Measurements from ENCODE around the gene TPM1.

DNA sequence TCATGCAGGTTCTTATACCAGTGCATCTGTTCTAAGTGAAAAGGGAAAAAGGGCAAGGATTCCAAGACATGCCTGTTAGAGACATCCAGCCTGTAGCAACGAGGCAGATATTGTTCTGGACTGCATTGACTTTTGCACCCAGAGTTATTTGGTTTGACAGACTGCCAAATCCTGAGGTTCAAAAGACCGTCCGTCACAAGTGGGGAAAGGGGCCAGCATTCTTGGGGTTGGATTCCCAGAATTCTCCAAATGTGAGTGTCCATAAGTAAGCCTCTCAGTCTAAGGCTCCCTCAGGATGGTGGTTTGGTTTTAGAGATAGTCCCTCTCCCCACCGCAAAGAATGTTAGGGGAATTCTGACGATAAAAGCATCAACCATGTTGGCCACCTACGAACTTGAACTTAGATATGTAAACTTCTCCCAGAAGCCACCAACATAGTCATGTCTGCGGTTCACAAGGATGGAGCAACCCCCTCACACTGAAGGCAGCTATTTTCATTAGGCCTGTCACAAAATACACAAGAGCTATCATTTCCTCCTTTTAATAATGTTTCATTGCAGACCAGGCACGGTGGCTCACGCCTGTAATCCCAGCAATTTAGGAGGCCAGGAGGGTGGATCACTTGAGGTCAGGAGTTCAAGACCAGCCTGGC lies 65.5 kb downstream of the TPM1 start:
- TF ChIP-seq, protein P1, sequence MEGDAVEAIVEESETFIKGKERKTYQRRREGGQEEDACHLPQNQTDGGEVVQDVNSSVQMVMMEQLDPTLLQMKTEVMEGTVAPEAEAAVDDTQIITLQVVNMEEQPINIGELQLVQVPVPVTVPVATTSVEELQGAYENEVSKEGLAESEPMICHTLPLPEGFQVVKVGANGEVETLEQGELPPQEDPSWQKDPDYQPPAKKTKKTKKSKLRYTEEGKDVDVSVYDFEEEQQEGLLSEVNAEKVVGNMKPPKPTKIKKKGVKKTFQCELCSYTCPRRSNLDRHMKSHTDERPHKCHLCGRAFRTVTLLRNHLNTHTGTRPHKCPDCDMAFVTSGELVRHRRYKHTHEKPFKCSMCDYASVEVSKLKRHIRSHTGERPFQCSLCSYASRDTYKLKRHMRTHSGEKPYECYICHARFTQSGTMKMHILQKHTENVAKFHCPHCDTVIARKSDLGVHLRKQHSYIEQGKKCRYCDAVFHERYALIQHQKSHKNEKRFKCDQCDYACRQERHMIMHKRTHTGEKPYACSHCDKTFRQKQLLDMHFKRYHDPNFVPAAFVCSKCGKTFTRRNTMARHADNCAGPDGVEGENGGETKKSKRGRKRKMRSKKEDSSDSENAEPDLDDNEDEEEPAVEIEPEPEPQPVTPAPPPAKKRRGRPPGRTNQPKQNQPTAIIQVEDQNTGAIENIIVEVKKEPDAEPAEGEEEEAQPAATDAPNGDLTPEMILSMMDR (conservative IDR thresholded peaks at IDR 0.05; ENCODE audit: low read depth, low read length) = no peak
- TF ChIP-seq MAZ (IDR thresholded peaks at IDR 0.05; ENCODE audit: borderline replicate concordance, low read depth, low read length) = no peak
- TF ChIP-seq MXI1 (IDR thresholded peaks at IDR 0.05; ENCODE audit: borderline replicate concordance, low read depth, low read length) = 0 out of 2 replicates have a peak, but pooled peaks have one; percentile 17
- peak; percentile 95 for TF ChIP-seq CEBPB (IDR thresholded peaks at IDR 0.05; ENCODE audit: low read depth, low read length)
- no peak; the same call in 1 of the 2 replicates for TF ChIP-seq POLR2A (IDR thresholded peaks at IDR 0.05; ENCODE audit: low read depth, low read length)
- TF ChIP-seq, protein P2, sequence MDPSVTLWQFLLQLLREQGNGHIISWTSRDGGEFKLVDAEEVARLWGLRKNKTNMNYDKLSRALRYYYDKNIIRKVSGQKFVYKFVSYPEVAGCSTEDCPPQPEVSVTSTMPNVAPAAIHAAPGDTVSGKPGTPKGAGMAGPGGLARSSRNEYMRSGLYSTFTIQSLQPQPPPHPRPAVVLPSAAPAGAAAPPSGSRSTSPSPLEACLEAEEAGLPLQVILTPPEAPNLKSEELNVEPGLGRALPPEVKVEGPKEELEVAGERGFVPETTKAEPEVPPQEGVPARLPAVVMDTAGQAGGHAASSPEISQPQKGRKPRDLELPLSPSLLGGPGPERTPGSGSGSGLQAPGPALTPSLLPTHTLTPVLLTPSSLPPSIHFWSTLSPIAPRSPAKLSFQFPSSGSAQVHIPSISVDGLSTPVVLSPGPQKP (IDR thresholded peaks at IDR 0.05; ENCODE audit: borderline replicate concordance, low read depth, low read length) = no peak
